Measurements from ENCODE around the gene GJD4. TPM values are rescaled to one million over a fixed set of nuclear protein-coding genes. Genes with fewer than 3 reads are reported as not detected.

Gene GJD4
- total RNA-seq = 10.6 and 13.9 TPM in 2 replicates
- polyA plus RNA-seq (2012) = 12.2 TPM

- DNase-seq (ENCODE audit: low read depth) = peak; percentile 85
Measured at GRCh38 chr10:35605191-35605590, at the start of gene GJD4. Gene GJD4, plus strand, starts transcription at chr10:35605341. Its CDS starts 227 bp downstream, at chr10:35605568.

DNA sequence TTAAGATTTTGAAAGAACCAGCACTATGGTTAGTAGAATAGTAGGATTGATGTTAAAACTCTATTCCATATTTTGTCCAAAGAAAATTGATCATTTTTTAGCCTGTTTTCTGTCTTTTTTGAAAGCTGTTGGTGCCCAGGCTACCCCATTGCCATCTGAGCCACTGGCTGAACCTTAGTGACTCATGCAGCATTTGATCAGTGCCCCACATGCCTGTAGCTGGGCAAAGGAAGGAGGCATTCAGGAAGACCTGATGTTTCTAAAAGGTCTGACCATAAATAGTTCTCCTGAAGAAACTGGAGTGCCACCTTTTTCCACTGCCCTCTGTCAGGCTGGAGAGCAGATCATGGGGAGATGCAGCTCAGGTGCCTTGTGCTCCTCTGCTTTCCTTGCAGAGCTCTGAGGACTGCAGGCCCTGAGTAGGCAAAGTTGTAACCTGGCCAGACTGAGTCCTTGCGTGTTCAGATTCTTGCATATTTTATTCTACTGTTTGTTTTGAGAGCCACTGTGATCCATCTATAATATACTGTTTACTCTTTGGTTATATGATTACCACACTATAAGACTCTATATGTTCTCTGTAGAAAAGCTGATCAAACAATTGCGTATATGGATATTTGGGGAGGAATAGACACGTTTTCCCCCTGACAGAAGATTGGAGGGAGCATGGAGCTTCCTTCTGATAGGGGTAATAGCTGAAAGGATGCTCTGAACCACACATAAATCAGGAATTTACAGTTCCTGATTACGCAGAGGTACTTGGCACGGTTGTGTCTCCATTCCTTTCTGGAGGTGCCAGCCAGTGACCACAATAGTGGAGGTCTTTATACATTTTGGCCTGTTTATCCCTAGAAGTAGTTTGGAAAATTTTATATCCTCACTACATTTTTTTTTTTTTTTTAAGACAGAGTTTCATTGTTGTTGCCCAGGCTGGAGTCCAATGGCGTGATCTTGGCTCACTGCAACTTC, 48.9 kb upstream of the GJD4 start:
- no peak for DNase-seq (ENCODE audit: low read depth)

GRCh38 chr10:35558276-35558675, 46.9 kb upstream of the GJD4 start:
- no peak for DNase-seq (ENCODE audit: low read depth)

DNA sequence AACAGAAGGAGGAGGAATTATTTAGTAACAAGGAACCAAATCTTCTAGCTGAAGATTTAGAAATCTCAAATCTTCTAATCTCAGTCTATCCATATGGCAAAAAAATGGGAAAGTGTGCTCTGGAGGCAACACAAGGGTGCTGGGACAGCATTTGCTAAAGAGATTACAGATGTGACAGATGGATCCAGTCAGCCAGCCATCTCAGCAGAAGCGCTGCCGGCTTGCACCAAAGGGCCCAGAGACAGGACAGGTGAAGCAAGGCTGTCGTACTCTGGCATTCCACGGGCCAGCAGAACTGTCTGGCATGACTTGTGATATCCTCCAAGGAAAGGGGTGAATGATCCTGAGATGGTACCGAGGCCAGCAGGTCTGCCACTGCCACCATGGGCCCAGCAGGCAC, 45.7 kb upstream of the GJD4 start:
- DNase-seq (ENCODE audit: low read depth) = no peak

GRCh38 chr10:35561715-35562114, 43.4 kb upstream of the GJD4 start:
- peak; percentile 61 for DNase-seq (ENCODE audit: low read depth)

- no peak for DNase-seq (ENCODE audit: low read depth)
Measured at GRCh38 chr10:35562427-35562826, 42.7 kb upstream of the GJD4 start.

GRCh38 chr10:35563261-35563891, 41.8 kb upstream of the GJD4 start:
- peak; percentile 75 for DNase-seq (ENCODE audit: low read depth)

DNA sequence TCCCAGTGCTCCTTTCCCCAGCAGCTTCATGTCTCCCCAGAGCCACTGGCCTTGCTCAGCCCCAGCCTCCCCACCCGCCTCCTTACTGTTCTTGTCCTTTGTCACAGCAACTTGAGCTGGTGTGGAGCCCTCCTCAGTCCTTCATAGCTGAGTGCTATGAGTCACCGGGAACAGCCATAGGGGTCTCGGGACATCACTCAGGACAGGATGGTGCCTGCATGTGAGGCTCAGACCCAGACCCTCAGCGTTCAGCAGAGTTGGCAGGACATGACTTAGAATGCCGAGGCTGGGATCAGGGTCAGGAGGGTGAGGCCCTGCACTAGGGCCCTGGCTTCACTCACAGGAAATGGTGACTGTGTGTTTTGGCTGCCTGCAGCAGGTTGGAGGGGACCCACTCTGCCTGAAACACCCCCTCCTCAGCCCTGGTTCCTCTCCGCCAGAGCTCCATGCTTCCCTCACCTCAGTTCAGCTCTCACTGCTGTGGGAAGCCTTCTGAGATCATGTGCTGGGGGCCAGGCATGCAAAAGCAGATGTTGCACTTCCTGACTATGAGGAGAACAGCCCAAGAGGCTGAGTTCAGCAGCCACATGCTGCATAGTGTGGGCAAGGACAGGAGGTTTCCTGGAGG, 40.7 kb upstream of the GJD4 start:
- peak; percentile 45 for DNase-seq (ENCODE audit: low read depth)

- peak; percentile 45 for DNase-seq (ENCODE audit: low read depth)
Measured at GRCh38 chr10:35565602-35566081, 39.5 kb upstream of the GJD4 start.

DNA sequence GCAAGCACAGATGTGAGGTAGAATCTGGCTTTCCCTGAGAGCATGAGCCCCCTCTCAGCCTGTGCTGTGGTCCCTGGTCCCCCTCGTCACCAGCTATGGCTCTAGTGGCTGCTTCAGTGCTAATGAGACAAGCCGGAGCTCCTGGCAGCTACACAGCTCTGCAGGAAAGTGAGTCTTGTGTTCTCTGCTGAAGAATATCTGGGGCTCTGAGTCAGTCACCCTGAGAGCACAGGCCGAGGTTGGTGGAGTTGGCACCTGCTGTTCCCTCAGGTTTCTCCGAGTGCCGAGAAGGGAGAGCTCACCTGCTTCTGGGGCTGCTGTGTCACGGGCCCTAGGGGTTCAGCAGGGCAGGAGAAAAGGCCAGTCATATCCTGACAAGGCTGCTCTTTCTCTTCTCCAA, 37.2 kb upstream of the GJD4 start:
- DNase-seq (ENCODE audit: low read depth) = peak; percentile 44

GRCh38 chr10:35568483-35569015, 36.6 kb upstream of the GJD4 start:
- DNase-seq (ENCODE audit: low read depth) = no peak

DNA sequence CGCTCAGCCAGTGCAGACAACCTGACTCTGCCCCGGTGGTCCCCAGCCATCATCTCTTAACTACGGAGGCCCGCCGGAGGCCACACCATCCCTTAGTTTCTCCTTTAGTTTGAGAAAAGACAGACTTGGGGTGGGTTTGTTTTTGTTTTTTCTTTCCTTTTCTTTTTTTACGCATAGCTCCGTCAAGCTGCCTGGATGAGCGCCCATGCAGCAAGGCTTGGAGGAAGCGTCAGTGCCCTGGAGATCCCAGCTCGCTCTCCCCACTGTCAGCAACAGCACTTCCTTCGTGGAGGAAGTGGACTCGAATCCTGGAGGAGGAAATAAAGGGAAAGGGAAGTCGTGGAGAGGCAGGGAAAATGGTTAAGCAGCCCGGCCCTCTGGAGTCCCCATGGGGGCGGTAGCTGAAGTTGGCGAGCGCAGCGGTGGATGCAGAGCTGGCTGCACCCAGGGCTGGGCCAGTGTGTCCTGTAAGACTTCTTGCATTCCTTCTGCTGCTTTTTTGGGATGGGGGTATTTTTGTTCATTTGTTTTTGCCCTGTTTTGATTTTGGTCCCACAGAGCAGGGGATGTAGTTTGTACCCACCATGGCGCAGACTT, 35.9 kb upstream of the GJD4 start:
- no peak for DNase-seq (ENCODE audit: low read depth)

DNA sequence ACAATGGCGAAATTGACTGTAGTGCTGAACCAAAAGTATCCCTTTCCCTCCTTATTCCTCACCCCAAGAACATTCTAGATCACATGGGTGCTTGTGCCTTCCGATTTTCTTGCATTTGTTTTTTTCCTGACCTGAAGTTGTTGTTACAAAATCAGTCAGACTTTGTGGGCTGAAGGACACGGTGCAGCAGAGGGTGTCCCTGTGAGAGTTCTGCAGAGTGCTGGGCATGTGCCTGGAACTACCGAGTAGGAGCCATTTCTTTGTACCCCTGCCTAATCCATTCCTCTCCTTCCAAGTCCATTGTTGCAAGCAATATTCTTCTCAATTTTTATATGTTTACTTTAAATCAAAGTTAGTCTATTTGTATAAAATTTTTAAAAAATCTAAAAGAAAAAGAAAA, 35.3 kb upstream of the GJD4 start:
- no peak for DNase-seq (ENCODE audit: low read depth)

DNA sequence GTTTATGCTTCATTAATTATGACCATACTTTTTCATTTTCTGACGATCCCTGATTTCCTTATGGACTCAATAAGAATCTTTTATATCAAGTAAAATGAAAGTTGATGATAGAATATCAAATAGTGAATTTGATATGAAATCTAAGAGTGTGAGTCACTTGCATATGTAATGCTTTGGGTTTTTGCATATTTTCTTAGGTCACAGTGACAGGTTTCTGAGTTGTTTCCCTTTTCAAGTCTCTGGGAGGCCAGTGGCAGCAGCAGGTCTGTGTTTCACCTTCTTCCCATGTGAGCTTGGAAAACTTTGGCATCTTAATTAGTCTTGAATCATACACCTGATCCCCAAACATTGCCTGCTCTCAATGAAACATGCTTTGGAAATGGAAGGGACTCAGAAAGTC, 34.7 kb upstream of the GJD4 start:
- DNase-seq (ENCODE audit: low read depth) = no peak

DNA sequence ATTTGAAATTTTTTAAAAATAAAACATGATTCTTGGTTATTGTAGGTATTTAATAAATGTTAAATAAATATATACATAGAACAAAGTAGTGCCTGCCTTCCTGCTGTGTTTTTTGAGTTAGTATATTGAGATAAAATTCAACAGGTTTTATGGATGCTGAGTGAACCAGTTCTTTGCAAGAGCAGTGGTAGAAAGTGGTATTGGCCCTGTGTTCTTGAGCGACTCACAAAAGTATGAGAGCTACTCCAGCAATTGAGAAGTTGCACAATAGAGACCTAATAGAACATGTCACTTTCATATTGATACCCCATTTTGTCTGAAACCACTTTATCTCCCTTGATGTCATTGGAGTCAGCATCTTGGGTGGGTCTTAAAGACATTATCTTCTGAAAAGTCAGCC, 32.6 kb upstream of the GJD4 start:
- DNase-seq (ENCODE audit: low read depth) = no peak

DNA sequence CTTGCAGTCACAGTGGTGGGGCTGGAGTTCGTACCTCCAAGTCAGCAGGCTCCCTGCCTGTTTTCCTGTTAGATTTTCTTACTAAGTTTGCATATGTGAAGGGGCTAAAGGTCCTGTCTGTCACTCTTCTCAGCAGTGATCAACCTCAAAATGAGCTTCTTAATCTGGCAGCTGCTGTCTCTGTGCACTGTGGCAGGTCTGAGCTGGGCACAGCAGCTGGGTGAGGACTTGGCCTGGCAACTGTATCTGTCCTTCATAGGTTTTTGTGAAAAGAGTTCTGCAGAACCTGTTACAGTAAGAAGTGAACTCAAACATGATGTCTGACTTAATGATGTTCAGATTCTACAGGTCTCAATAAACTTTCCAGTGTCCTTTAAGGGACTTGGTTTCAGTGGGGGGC, 31.3 kb upstream of the GJD4 start:
- DNase-seq (ENCODE audit: low read depth) = peak; percentile 85

GRCh38 chr10:35574924-35575352, 30.2 kb upstream of the GJD4 start:
- DNase-seq (ENCODE audit: low read depth) = peak; percentile 50

GRCh38 chr10:35575640-35576039, 29.5 kb upstream of the GJD4 start:
- no peak for DNase-seq (ENCODE audit: low read depth)

GRCh38 chr10:35576730-35577129, 28.4 kb upstream of the GJD4 start:
- DNase-seq (ENCODE audit: low read depth) = no peak

DNA sequence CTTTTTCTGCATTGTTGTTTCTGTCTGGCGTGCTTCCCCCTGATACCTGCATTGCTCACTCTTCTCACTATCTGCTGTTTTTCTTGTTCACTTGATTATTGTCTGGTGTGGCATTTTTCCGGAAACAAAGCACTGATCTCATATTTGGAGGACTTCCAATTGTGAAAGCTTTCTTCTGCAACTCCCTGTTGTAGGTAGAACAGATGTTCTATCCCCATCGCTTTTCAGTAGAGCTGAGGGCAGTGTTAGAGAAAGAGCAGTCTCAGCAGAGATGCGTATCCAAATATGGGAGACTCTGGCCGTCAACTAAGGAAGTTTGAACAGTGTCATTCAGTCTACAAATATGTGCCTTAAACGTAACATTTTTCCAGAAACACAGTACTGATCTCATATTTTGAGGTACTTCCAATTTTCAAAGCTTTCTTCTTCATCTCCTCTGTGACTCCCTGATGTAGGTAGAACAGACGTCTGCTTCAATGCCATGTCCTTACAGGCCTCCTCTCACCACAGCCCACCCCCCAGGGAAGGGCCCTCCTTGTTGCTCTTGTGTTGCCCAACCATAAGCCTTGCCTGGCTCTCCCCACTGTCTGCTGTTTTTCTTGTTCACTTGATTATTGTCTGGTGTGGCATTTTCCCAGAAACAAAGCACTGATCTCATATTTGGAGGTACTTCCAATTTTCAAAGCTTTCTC, 27.1 kb upstream of the GJD4 start:
- DNase-seq (ENCODE audit: low read depth) = no peak

- DNase-seq (ENCODE audit: low read depth) = peak; percentile 46
Measured at GRCh38 chr10:35578618-35578956, 26.6 kb upstream of the GJD4 start.

Data from myocyte (in vitro differentiated cells).